NCI-H774 (cell line): Measurements from ENCODE around the gene PCDHGA8.
"Not testable (repeated sequence)": the region's sequence is repeated elsewhere in the genome, so short reads cannot be mapped to it uniquely, and the experiment has no call there.

Source experiments
- DNase-seq: peaks from one replicate; lab custom pipeline; 2025; lab: John Stamatoyannopoulos, UW

Gene PCDHGA8

GRCh38 chr5:141371572-141372475 is 20.6 kb upstream of the PCDHGA8 start:
- DNase-seq: no peak

- no peak for DNase-seq
These were observed 18.6 kb upstream of the PCDHGA8 start, which contains the start of gene PCDHGA6 for GRCh38 chr5:141373673-141374317. TSS of gene PCDHGA6 (plus strand) at chr5:141373891. CDS start at chr5:141374084, 193 bp downstream.

DNA sequence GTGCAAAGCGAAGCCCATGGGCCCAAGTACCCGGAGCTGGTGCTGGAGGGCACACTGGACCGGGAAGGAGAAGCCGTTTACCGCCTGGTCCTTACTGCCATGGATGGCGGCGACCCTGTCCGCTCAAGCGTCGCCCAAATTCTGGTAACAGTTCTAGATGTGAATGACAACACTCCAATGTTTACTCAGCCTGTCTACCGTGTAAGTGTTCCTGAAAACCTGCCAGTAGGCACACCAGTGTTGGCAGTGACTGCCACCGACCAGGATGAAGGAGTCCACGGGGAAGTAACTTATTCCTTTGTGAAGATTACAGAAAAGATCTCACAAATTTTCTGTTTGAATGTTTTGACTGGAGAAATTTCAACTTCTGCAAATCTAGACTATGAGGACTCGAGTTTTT is 17.8 kb upstream of the PCDHGA8 start:
- DNase-seq: no peak

- not testable (repeated sequence) for DNase-seq
These were observed 16.8 kb upstream of the PCDHGA8 start for GRCh38 chr5:141375444-141376155.

DNA sequence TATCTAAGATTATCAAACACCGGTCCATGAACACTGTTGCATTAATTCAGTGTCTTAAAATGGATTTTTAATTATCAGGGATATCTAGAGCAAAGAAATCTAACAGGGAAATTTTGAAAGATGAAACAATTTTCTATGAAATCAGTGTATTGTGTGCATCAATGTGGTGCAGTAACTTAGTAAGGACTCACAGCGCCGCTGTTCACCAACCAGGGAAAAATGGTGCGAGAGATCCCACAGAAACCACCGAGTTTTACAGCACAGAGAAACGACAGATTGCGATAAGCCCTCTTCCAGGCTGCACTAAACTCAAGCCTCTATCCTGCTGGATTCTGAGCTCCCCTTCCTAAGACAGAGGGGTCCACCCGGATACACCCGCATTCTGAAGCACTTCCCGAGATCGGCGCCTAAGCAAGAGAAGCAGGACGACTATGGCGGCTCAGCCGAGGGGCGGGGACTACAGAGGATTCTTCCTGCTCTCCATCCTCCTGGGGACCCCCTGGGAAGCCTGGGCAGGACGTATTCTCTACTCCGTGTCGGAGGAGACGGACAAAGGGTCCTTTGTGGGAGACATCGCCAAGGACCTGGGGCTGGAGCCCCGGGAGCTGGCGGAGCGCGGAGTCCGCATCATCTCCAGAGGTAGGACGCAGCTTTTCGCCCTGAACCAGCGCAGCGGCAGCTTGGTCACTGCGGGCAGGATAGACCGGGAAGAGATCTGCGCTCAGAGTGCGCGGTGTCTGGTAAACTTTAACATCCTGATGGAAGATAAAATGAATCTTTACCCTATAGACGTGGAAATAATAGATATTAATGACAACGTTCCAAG is 9.8 kb upstream of the PCDHGA8 start, which contains the start of gene PCDHGA7:
Gene PCDHGA7 (plus strand): TSS at position 274 of the 826 bp plus-strand sequence. CDS start 158 bp downstream, at position 432.
- DNase-seq: no peak

- no peak for DNase-seq
These were observed 9.1 kb upstream of the PCDHGA8 start for GRCh38 chr5:141383345-141383744.

DNA sequence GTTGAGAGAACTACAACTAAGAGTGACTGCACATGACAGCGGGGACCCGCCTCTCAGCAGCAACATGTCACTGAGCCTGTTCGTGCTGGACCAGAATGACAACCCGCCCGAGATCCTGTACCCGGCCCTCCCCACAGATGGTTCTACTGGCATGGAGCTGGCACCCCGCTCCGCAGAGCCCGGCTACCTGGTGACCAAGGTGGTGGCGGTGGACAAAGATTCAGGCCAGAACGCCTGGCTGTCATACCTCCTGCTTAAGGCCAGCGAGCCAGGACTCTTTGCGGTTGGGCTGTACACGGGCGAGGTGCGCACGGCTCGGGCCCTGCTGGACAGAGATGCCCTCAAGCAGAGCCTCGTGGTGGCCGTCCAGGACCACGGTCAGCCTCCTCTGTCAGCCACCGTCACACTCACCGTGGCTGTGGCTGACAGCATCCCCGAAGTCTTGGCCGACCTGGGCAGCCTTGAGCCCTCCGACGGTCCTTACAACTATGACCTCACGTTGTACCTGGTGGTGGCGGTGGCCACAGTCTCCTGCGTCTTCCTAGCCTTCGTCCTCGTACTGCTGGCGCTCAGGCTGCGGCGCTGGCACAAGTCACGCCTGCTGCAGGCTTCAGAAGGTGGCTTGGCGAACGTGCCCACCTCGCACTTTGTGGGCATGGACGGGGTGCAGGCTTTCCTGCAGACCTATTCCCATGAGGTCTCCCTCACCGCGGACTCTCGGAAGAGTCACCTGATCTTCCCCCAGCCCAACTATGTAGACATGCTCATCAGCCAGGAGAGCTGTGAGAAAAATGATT is 7.8 kb upstream of the PCDHGA8 start:
- DNase-seq: no peak

DNA sequence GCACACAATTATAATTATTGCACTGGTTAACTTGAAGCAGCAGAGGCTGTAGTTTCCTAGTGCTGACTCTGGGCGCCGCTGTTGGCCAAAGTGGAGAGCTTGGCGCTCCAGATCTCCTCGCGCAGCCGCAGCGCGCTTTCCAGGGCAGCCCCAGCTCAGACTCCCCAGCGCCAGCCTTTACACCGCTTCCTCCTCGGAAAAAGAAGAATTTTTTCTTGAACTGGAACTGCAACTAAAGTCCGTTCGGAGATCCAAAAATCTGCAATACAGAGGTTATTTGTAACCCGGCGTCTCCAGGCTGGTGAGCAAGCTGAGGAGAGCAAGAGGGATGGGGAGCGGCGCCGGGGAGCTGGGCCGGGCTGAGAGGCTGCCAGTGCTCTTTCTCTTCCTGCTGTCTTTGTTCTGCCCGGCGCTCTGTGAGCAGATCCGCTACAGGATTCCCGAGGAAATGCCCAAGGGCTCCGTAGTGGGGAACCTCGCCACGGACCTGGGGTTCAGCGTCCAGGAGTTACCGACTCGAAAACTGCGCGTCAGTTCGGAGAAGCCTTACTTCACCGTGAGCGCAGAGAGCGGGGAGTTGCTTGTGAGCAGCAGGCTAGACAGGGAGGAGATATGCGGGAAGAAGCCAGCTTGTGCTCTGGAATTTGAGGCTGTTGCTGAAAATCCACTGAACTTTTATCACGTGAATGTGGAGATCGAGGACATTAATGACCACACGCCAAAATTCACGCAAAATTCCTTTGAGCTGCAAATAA is 4.7 kb upstream of the PCDHGA8 start, which contains the start of gene PCDHGB4:
Gene PCDHGB4 (plus strand): TSS at position 142 of the 755 bp plus-strand sequence. CDS start 187 bp downstream, at position 329.
- not testable (repeated sequence) for DNase-seq

DNA sequence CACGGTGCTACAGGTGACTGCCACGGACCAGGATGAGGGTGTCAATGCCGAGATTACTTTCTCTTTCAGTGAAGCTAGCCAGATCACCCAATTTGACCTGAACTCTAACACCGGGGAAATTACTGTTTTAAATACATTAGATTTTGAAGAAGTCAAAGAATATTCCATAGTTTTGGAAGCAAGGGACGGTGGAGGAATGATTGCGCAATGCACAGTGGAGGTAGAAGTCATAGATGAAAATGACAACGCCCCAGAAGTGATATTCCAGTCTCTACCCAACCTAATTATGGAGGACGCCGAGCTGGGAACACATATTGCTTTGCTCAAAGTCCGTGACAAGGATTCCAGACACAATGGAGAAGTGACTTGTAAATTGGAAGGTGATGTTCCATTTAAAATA is 3.8 kb upstream of the PCDHGA8 start:
- DNase-seq: no peak

DNA sequence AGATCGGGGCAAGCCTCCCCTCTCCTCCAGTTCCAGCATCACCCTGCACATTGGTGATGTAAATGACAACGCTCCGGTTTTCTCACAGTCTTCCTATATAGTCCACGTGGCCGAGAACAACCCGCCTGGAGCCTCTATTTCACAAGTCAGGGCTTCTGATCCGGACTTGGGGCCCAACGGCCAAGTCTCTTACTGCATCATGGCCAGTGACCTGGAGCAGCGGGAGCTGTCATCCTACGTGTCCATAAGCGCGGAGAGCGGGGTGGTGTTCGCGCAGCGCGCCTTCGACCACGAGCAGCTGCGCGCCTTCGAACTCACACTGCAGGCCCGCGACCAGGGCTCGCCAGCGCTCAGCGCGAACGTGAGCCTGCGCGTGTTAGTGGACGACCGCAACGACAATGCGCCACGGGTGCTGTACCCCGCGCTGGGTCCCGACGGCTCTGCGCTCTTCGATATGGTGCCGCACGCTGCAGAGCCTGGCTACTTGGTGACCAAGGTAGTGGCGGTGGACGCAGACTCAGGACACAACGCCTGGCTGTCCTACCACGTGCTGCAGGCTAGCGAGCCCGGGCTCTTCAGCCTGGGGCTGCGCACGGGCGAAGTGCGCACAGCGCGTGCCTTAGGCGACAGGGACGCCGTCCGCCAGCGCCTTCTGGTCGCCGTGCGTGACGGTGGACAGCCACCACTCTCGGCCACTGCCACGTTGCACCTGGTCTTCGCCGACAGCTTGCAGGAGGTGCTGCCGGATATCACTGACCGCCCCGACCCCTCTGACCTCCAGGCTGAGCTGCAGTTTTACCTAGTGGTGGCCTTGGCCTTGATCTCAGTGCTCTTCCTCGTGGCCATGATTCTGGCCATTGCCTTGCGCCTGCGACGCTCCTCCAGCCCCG is 3.0 kb upstream of the PCDHGA8 start:
- DNase-seq: no peak

- no peak for DNase-seq
These were observed 834 bp downstream of the PCDHGA8 start for GRCh38 chr5:141393267-141393666.

- DNase-seq: not testable (repeated sequence)
These were observed 2.2 kb downstream of the PCDHGA8 start for GRCh38 chr5:141394401-141395187.

DNA sequence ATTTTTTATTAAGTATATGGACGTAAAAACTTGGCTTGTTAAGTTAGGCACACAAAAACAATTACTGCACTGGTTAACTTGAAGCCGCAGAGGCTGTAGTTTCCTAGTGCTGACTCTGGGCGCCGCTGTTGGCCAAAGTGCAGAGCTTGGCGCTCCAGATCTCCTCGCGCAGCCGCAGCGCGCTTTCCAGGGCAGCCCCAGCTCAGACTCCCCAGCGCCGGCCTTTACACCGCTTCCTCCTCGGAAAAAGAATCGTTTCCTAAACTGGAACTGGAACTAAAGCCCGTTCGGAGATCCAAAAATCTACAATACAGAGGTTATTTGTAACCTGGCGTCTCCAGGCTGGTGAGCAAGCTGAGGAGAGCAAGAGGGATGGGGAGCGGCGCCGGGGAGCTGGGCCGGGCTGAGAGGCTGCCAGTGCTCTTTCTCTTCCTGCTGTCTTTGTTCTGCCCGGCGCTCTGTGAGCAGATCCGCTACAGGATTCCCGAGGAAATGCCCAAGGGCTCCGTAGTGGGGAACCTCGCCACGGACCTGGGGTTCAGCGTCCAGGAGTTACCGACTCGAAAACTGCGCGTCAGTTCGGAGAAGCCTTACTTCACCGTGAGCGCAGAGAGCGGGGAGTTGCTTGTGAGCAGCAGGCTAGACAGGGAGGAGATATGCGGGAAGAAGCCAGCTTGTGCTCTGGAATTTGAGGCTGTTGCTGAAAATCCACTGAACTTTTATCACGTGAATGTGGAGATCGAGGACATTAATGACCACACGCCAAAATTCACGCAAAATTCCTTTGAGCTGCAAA is 5.5 kb downstream of the PCDHGA8 start, which contains the start of gene PCDHGB5:
Gene PCDHGB5 (plus strand): TSS at position 192 of the 796 bp plus-strand sequence. CDS start 181 bp downstream, at position 373.
- not testable (repeated sequence) for DNase-seq

DNA sequence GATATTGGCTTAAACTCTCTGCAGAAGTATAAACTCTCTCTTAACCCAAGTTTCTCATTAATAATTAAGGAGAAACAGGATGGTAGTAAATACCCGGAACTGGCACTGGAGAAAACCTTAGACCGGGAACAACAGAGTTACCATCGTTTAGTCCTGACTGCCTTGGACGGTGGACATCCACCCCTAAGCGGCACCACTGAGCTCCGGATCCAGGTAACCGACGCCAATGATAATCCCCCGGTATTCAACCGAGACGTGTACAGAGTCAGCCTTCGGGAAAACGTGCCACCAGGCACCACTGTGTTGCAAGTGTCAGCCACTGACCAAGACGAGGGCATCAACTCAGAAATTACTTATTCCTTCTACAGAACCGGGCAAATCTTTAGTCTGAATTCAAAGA is 6.2 kb downstream of the PCDHGA8 start:
- DNase-seq: no peak

DNA sequence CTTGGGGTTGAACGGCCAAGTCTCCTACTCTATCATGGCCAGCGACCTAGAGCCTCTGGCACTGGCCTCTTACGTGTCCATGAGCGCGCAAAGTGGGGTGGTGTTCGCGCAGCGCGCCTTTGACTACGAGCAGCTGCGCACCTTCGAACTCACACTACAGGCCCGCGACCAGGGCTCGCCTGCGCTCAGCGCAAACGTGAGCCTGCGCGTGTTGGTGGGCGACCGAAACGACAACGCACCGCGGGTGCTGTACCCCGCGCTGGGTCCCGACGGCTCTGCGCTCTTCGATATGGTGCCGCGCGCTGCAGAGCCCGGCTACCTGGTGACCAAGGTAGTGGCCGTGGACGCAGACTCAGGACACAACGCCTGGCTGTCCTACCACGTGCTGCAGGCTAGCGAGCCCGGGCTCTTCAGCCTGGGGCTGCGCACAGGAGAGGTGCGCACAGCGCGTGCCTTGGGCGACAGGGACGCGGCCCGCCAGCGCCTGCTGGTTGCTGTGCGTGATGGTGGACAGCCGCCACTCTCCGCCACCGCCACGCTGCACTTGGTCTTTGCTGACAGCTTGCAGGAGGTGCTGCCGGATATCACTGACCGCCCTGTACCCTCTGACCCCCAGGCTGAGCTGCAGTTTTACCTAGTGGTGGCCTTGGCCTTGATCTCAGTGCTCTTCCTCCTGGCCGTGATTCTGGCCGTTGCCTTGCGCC is 7.3 kb downstream of the PCDHGA8 start:
- DNase-seq: no peak

DNA sequence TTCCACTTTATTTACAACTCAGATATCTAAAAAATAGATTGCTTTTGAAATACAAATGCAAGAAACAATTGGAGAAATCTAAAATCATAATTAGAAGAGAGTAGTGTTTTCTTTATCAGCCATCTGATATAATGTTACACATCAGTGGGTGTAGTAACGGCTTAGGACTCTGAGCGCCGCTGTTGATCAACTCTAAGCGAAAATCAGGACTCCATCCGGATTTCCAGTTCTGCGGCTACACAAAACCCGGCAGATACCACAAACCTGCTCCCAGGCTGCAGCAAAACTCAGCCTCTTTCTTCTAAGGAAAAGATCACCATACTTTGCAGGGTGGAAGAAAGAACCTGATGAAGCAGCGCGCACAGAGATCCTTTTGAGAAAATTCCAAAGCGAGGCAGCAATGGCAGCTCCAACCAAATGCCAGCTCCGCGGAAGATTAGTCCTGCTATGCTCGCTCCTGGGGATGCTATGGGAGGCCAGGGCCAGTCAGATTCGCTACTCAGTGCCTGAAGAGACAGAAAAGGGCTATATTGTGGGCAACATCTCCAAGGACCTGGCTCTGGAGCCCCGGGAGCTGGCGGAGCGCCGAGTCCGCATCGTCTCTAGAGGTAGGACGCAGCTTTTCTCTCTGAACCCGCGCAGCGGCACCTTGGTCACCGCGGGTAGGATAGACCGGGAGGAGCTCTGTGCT is 10.3 kb downstream of the PCDHGA8 start, which contains the start of gene PCDHGA9:
Gene PCDHGA9 (plus strand): TSS at position 226 of the 691 bp plus-strand sequence. CDS start 175 bp downstream, at position 401.
- DNase-seq: no peak
